HepG2 (cell line): Measurements from ENCODE around the gene FAM83D. TPM values are rescaled to one million over a fixed set of nuclear protein-coding genes. Genes with fewer than 3 reads are reported as not detected.

Experiments
- ELF1 ChIP-seq: sonication (generic); formaldehyde crosslinking; IDR thresholded peaks from 2 replicates; pipeline ENCODE4 v1.4.0; 2020; ENCODE audit warnings: missing genetic modification reagents
- ELF3 ChIP-seq: IDR thresholded peaks from 2 replicates; pipeline ENCODE4 v1.6.1; 2016; ENCODE audit warnings: missing genetic modification reagents, missing compliant biosample characterization
- FOXJ3 ChIP-seq: sonication (generic); formaldehyde crosslinking; IDR thresholded peaks from 2 replicates; pipeline ENCODE4 v1.4.0; 2020; ENCODE audit warnings: missing genetic modification reagents, mild to moderate bottlenecking, borderline replicate concordance
- FOXP1 ChIP-seq, 2 experiments: fragments of 450-650 bp in 1 of 2; IDR thresholded peaks; 2 replicates each; pipeline ENCODE4 v1.6.1; 2017 to 2018; ENCODE audit warnings: antibody characterized with exemption in 1 of 2
- KAT8 ChIP-seq: IDR thresholded peaks from 2 replicates; pipeline ENCODE4 v1.6.1; 2016; ENCODE audit warnings: missing genetic modification reagents, missing compliant biosample characterization
- KLF13 ChIP-seq: sonication (generic); formaldehyde crosslinking; IDR thresholded peaks from 2 replicates; pipeline ENCODE4 v1.4.0; 2020; ENCODE audit warnings: mild to moderate bottlenecking, missing genetic modification reagents
- MEIS1 ChIP-seq: sonication (generic); formaldehyde crosslinking; IDR thresholded peaks from 2 replicates; pipeline ENCODE4 v1.9.0; 2021; ENCODE audit warnings: mild to moderate bottlenecking, missing genetic modification reagents, moderate library complexity, borderline replicate concordance
- POGZ ChIP-seq: sonication (generic); formaldehyde crosslinking; IDR thresholded peaks from 2 replicates; pipeline ENCODE4 v1.4.0; 2020; ENCODE audit warnings: mild to moderate bottlenecking, missing genetic modification reagents
- SALL1 ChIP-seq: sonication (generic); formaldehyde crosslinking; IDR thresholded peaks from 2 replicates; pipeline ENCODE4 v1.8.0; 2022; ENCODE audit warnings: mild to moderate bottlenecking, missing genetic modification reagents
- SAP130 ChIP-seq: IDR thresholded peaks from 2 replicates; pipeline ENCODE4 v1.6.1; 2016; ENCODE audit warnings: low read depth
- STAG1 ChIP-seq: sonication (generic); formaldehyde crosslinking; IDR thresholded peaks from 2 replicates; pipeline ENCODE4 v1.4.0; 2020; ENCODE audit warnings: missing genetic modification reagents
- ZFP91 ChIP-seq: sonication (generic); formaldehyde crosslinking; IDR thresholded peaks from 2 replicates; pipeline ENCODE4 v1.9.0; 2022; ENCODE audit warnings: missing genetic modification reagents, mild to moderate bottlenecking, borderline replicate concordance
- ZNF3 ChIP-seq: IDR thresholded peaks from 2 replicates; pipeline ENCODE4 v1.7.0; 2017; ENCODE audit warnings: inconsistent platforms
- ZNF350 ChIP-seq: sonication (generic); formaldehyde crosslinking; IDR thresholded peaks from 2 replicates; pipeline ENCODE4 v1.4.0; 2020; ENCODE audit warnings: mild to moderate bottlenecking, low read depth, missing genetic modification reagents, borderline replicate concordance
- ZNF501 ChIP-seq: sonication (generic); formaldehyde crosslinking; IDR thresholded peaks from 2 replicates; pipeline ENCODE4 v1.5.1; 2020; ENCODE audit warnings: mild to moderate bottlenecking, moderate library complexity, missing genetic modification reagents
- ZNF580 ChIP-seq: IDR thresholded peaks from 2 replicates; pipeline ENCODE4 v1.6.1; 2016; ENCODE audit warnings: low read depth, borderline replicate concordance
- ZNF800 ChIP-seq: sonication (generic); formaldehyde crosslinking; IDR thresholded peaks from 2 replicates; pipeline ENCODE4 v1.4.0; 2020; ENCODE audit warnings: missing genetic modification reagents
- polyA plus RNA-seq, 8 experiments: library from polyadenylated mRNA; depleted of rRNA in 3 of 8; stranded (reverse) in 7 of 8; unstranded in 1 of 8; fragments of >200 nt; fragmentation: Illumina TruSeq in 4 of 8; extraction: Trizol in 4 of 8; gene quantifications; 2 replicates each; pipeline versions ENCODE4 v1.2.1 to v1.2.3, GENCODE V29; 2011 to 2016; ENCODE audit warnings: low read depth in 4 of 8, missing spikeins in 1 of 8, mixed read lengths in 1 of 8; ENCODE audit not compliant: insufficient read depth in 1 of 8
- total RNA-seq, 5 experiments: library from RNA; depleted of rRNA; stranded (reverse); fragments of >200 nt; fragmentation: Illumina TruSeq; extraction: Trizol; gene quantifications; 2 replicates each; pipeline ENCODE4 v1.2.3, GENCODE V29; 2016; ENCODE audit warnings: low read depth in 1 of 5
- TF ChIP-seq, protein P1 (sequence below): IDR thresholded peaks from 2 replicates; pipeline ENCODE4 v1.6.1; 2016
- TF ChIP-seq, protein P2 (sequence below): IDR thresholded peaks from 2 replicates; pipeline ENCODE4 v1.6.1; 2012; ENCODE audit warnings: low read length, improper control_type of control experiment
- TF ChIP-seq, protein P3 (sequence below): IDR thresholded peaks from 2 replicates; pipeline ENCODE4 v1.6.1; 2018; ENCODE audit warnings: missing genetic modification reagents, mild to moderate bottlenecking, missing compliant biosample characterization
- TF ChIP-seq, protein P4 (sequence below): sonication (generic); formaldehyde crosslinking; IDR thresholded peaks from 2 replicates; pipeline ENCODE4 v1.4.0; 2020; ENCODE audit warnings: low read depth, mild to moderate bottlenecking, missing genetic modification reagents

The FAM83D gene
- total and polyA plus RNA-seq, 2 of the 13 experiments (the other 11 are each of a cell fraction or from before 2014, with no cell fraction given), result 51.4 to 64.0 TPM

GRCh38 chr20:38935285-38935684 is 9.1 kb downstream of the FAM83D start (continued):
- TF ChIP-seq POGZ (CRISPR knock-in tag) (0 out of 2 replicates have a peak, but pooled peaks have one; percentile 30), ELF1 (no peak), ZNF350 (CRISPR knock-in tag) (peak; percentile 30; the same call in 1 of the 2 replicates), SAP130 (CRISPR knock-in tag) (peak; percentile 15; the same call in 1 of the 2 replicates), SALL1 (CRISPR knock-in tag) (0 out of 2 replicates have a peak, but pooled peaks have one; percentile 9), ZNF501 (CRISPR knock-in tag) (no peak), KAT8 (CRISPR knock-in tag) (no peak), ZNF3 (CRISPR knock-in tag) (0 out of 2 replicates have a peak, but pooled peaks have one; percentile 58), ZNF800 (CRISPR knock-in tag) (no peak), FOXP1 (IDR thresholded peaks at IDR 0.05) (no peak), FOXP1 (CRISPR knock-in tag; IDR thresholded peaks at IDR 0.05) (0 out of 2 replicates have a peak, but pooled peaks have one; percentile 36), STAG1 (peak; percentile 72), ZFP91 (CRISPR knock-in tag) (no peak), MEIS1 (no peak), ELF3 (no peak), FOXJ3 (CRISPR knock-in tag) (no peak), ZNF580 (CRISPR knock-in tag) (no peak), KLF13 (no peak)
- TF ChIP-seq, protein P1, sequence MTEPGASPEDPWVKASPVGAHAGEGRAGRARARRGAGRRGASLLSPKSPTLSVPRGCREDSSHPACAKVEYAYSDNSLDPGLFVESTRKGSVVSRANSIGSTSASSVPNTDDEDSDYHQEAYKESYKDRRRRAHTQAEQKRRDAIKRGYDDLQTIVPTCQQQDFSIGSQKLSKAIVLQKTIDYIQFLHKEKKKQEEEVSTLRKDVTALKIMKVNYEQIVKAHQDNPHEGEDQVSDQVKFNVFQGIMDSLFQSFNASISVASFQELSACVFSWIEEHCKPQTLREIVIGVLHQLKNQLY (CRISPR knock-in tag), result no peak
- TF ChIP-seq, protein P2, sequence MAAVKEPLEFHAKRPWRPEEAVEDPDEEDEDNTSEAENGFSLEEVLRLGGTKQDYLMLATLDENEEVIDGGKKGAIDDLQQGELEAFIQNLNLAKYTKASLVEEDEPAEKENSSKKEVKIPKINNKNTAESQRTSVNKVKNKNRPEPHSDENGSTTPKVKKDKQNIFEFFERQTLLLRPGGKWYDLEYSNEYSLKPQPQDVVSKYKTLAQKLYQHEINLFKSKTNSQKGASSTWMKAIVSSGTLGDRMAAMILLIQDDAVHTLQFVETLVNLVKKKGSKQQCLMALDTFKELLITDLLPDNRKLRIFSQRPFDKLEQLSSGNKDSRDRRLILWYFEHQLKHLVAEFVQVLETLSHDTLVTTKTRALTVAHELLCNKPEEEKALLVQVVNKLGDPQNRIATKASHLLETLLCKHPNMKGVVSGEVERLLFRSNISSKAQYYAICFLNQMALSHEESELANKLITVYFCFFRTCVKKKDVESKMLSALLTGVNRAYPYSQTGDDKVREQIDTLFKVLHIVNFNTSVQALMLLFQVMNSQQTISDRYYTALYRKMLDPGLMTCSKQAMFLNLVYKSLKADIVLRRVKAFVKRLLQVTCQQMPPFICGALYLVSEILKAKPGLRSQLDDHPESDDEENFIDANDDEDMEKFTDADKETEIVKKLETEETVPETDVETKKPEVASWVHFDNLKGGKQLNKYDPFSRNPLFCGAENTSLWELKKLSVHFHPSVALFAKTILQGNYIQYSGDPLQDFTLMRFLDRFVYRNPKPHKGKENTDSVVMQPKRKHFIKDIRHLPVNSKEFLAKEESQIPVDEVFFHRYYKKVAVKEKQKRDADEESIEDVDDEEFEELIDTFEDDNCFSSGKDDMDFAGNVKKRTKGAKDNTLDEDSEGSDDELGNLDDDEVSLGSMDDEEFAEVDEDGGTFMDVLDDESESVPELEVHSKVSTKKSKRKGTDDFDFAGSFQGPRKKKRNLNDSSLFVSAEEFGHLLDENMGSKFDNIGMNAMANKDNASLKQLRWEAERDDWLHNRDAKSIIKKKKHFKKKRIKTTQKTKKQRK, result no peak
- TF ChIP-seq, protein P3, sequence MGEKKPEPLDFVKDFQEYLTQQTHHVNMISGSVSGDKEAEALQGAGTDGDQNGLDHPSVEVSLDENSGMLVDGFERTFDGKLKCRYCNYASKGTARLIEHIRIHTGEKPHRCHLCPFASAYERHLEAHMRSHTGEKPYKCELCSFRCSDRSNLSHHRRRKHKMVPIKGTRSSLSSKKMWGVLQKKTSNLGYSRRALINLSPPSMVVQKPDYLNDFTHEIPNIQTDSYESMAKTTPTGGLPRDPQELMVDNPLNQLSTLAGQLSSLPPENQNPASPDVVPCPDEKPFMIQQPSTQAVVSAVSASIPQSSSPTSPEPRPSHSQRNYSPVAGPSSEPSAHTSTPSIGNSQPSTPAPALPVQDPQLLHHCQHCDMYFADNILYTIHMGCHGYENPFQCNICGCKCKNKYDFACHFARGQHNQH, result no peak
- TF ChIP-seq, protein P4, sequence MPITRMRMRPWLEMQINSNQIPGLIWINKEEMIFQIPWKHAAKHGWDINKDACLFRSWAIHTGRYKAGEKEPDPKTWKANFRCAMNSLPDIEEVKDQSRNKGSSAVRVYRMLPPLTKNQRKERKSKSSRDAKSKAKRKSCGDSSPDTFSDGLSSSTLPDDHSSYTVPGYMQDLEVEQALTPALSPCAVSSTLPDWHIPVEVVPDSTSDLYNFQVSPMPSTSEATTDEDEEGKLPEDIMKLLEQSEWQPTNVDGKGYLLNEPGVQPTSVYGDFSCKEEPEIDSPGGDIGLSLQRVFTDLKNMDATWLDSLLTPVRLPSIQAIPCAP, result no peak
